GM12878 (cell line): ENCODE data around the gene C21orf58.

Source experiments
- ETV6 ChIP-seq, 2 experiments: fragments of 450-650 bp in 1 of 2; IDR thresholded peaks in 1 of 2; conservative IDR thresholded peaks in 1 of 2; 2 replicates each; pipeline ENCODE4 v1.6.1; 2014; ENCODE audit warnings: antibody characterized with exemption in 1 of 2, borderline replicate concordance in 1 of 2, low read depth in 1 of 2, mild to moderate bottlenecking in 1 of 2, moderate library complexity in 1 of 2
- PAX8 ChIP-seq: fragments of 450-650 bp; IDR thresholded peaks from 2 replicates; pipeline ENCODE4 v1.6.1; 2017; ENCODE audit warnings: mild to moderate bottlenecking, moderate library complexity
- POLR2A ChIP-seq: IDR thresholded peaks from 2 replicates; pipeline ENCODE4 v1.6.1; 2011; ENCODE audit warnings: low read depth, mild to moderate bottlenecking, low read length
- SMAD1 ChIP-seq: fragments of 450-650 bp; IDR thresholded peaks from 2 replicates; pipeline ENCODE4 v1.6.1; 2018; ENCODE audit warnings: mild to moderate bottlenecking, low read depth; ENCODE audit not compliant: partially characterized antibody
- SREBF1 ChIP-seq: IDR thresholded peaks from 2 replicates; pipeline ENCODE4 v1.6.1; 2012; ENCODE audit warnings: mild to moderate bottlenecking, low read length

DNA sequence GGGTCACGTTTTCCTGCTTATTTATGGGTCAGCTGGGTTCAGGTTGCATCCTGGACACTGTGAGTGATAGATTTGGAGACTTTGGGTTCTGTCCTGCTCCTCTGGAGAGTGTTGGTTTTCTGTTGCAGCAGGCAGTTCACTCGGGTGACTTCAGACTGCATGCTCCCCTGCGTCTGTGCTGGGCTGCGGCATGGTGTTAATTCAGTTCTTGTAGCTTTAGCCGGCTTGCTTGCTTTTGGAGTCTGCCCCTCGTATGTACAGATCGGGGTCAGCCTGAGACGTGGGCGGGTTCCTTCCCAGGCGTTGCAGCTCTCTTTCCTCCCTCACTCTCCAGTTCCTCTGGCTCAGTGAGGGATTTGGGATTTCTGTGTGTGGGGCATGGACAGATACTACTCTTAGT, 38.3 kb upstream of the C21orf58 start:
- no peak for TF ChIP-seq SMAD1
- TF ChIP-seq PAX8: no peak
- no peak for TF ChIP-seq SREBF1
- TF ChIP-seq ETV6 (conservative IDR thresholded peaks at IDR 0.05 in 1 of 2, IDR thresholded peaks at IDR 0.05 in 1 of 2; ENCODE audit: borderline replicate concordance in 1 of 2, low read depth in 1 of 2): no peak
- TF ChIP-seq POLR2A: no peak
